ENCODE results near the gene CDH22. TPM values are rescaled to one million over a fixed set of nuclear protein-coding genes. Genes with fewer than 3 reads are reported as not detected.

Gene CDH22
- total RNA-seq, 1 experiment from 2014 or later, result not detected

GRCh38 chr20:46268662-46269061, 39.6 kb downstream of the CDH22 start:
- no peaks in the 10 kb centered on the region for H3K36me3 Mint-ChIP-seq (ENCODE audit: insufficient read depth, unreplicated experiment)
- intact Hi-C loops (cut with micrococcal nuclease), result no loop called here
- H3K27me3 Mint-ChIP-seq (ENCODE audit: insufficient read depth, unreplicated experiment), result peaks cover 47% of the 10 kb centered on the region
- no peak overlapping the region for H3K4me3 Mint-ChIP-seq (ENCODE audit: unreplicated experiment)
- BruUV-seq (replicated peaks), result no TSS peak
- no peaks in the 10 kb centered on the region for H3K4me1 Mint-ChIP-seq (ENCODE audit: insufficient read depth, unreplicated experiment)
- no peak overlapping the region for H3K27ac Mint-ChIP-seq (ENCODE audit: low read depth, unreplicated experiment)
- DNase-seq (ENCODE audit: unreplicated experiment), result no peak
- POLR2A ChIA-PET, result interaction anchor here (0.6 kb wide), 2 partner anchors 218 to 737 kb away, joined by 3 read pairs; no protein-coding TSS in a partner anchor
- peaks cover 7% of the 10 kb centered on the region for H3K9me3 Mint-ChIP-seq (ENCODE audit: unreplicated experiment)
- CTCF ChIA-PET, result interaction anchor here (0.6 to 1.0 kb wide), 3 partner anchors 38 to 323 kb away, joined by 3 read pairs; no protein-coding TSS in a partner anchor
- TF ChIP-seq CTCF (IDR thresholded peaks at IDR 0.05; ENCODE audit: unreplicated experiment), result no peak

- Mint-ChIP-seq H3K4me1 (ENCODE audit: insufficient read depth, unreplicated experiment) (no peaks in the 10 kb centered on the region), H3K36me3 (ENCODE audit: insufficient read depth, unreplicated experiment) (no peaks in the 10 kb centered on the region), H3K9me3 (ENCODE audit: unreplicated experiment) (peaks cover 7% of the 10 kb centered on the region), H3K27ac (ENCODE audit: low read depth, unreplicated experiment) (no peak overlapping the region), H3K27me3 (ENCODE audit: insufficient read depth, unreplicated experiment) (peaks cover 42% of the 10 kb centered on the region), H3K4me3 (ENCODE audit: unreplicated experiment) (no peak overlapping the region)
- CTCF ChIA-PET, result interaction anchor here (0.6 to 1.0 kb wide), 4 partner anchors 39 to 488 kb away, joined by 3 read pairs; no protein-coding TSS in a partner anchor
- DNase-seq (ENCODE audit: unreplicated experiment), result no peak
- intact Hi-C loops (cut with micrococcal nuclease), result no loop called here
- POLR2A ChIA-PET, result interaction anchor here (0.6 kb wide), 1 partner anchor 219 kb away, joined by 3 read pairs; no protein-coding TSS in a partner anchor
- no TSS peak for BruUV-seq (replicated peaks)
- TF ChIP-seq CTCF (IDR thresholded peaks at IDR 0.05; ENCODE audit: unreplicated experiment), result no peak
Measured at GRCh38 chr20:46268131-46268614, 40.1 kb downstream of the CDH22 start.

DNA sequence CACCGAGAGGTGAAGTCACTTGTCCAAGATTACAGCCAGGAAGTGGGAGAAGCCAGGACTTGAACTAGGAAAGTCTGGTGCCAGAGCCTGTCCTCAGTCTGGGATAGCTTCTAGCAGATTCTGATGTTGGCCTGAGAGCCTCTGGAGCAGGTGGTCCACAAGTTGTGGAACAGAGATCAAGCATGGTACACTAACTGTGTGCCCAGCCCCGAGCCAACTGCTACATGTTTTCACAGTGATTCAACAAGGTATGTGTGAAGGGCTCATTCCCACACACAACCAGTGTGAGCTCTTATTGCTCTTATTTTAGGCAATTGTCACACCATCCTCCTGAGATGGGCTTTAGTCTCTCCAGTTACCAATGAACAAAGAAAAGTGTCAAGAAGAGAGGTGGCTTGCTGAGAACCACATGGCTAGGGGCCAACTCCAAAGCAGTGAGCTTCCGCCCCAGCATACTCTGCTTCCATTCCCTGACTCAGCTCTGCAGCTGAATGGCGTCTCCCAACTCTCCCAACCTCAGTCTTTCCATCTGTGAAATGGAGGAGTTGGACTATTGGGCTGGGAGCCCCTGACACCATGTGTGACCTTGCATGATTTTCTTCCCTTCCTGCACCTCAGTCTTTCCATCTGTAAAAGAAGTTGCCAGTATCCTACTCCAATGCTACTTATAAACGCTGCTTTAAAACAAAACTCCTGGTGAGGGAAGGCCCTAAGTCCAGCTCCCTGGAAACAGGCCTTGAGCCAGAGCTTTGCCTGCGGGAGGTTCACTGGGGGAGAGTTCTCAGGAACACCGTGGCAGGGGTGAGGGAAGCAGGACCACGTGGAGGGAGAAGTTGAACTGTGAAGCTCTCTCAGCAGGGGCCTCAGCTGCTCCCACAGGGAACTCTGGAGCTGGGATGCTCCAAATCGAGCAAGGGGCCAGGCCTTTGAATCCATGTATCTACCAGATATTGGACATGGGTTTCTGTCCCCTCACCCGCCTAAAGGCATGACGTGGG, 40.9 kb downstream of the CDH22 start:
- no peak for DNase-seq (ENCODE audit: unreplicated experiment)
- Mint-ChIP-seq H3K9me3 (ENCODE audit: unreplicated experiment) (peaks cover 7% of the 10 kb centered on the region), H3K4me3 (ENCODE audit: unreplicated experiment) (no peak overlapping the region), H3K4me1 (ENCODE audit: insufficient read depth, unreplicated experiment) (no peaks in the 10 kb centered on the region), H3K27ac (ENCODE audit: low read depth, unreplicated experiment) (no peak overlapping the region), H3K36me3 (ENCODE audit: insufficient read depth, unreplicated experiment) (no peaks in the 10 kb centered on the region), H3K27me3 (ENCODE audit: insufficient read depth, unreplicated experiment) (peaks cover 36% of the 10 kb centered on the region)
- BruUV-seq (replicated peaks), result no TSS peak
- no peak for TF ChIP-seq CTCF (IDR thresholded peaks at IDR 0.05; ENCODE audit: unreplicated experiment)
- intact Hi-C loops (cut with micrococcal nuclease), result no loop called here
- ChIA-PET CTCF (interaction anchor here (0.6 to 1.0 kb wide), 3 partner anchors 39 to 488 kb away, joined by 3 read pairs; no protein-coding TSS in a partner anchor), POLR2A (no interaction called here)

DNA sequence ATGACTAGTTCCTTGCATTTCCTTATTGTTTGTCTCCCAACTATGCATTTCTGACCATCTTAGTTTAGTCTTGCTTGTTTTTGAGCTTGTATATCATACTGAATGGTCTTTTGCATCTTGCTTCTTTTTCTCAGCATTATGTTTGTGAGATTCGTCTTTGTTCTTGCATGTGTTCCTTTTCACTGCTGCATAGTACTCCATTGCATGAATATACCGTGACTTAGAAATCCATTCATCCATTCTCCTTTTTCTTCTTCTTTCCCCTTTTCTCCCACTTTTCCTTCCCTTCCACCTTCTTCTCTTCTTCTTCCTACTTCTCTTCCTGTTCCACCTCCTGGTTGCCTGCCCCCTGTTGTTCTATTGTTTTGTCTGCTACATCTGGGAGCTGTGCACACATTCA, 42.8 kb downstream of the CDH22 start:
- peaks cover 7% of the 10 kb centered on the region for H3K9me3 Mint-ChIP-seq (ENCODE audit: unreplicated experiment)
- POLR2A ChIA-PET, result no interaction called here
- no peak overlapping the region for H3K27ac Mint-ChIP-seq (ENCODE audit: low read depth, unreplicated experiment)
- H3K36me3 Mint-ChIP-seq (ENCODE audit: insufficient read depth, unreplicated experiment), result no peaks in the 10 kb centered on the region
- intact Hi-C loops (cut with micrococcal nuclease), result no loop called here
- peaks cover 18% of the 10 kb centered on the region for H3K27me3 Mint-ChIP-seq (ENCODE audit: insufficient read depth, unreplicated experiment)
- no peak overlapping the region for H3K4me3 Mint-ChIP-seq (ENCODE audit: unreplicated experiment)
- DNase-seq (ENCODE audit: unreplicated experiment), result no peak
- BruUV-seq (replicated peaks), result no TSS peak
- H3K4me1 Mint-ChIP-seq (ENCODE audit: insufficient read depth, unreplicated experiment), result peaks cover 2% of the 10 kb centered on the region
- no peak for TF ChIP-seq CTCF (IDR thresholded peaks at IDR 0.05; ENCODE audit: unreplicated experiment)
- CTCF ChIA-PET, result interaction anchor here (0.6 kb wide), 2 partner anchors 33 to 140 kb away, joined by 3 read pairs; no protein-coding TSS in a partner anchor
